ENCODE data around the gene TOLLIP. TPM values are rescaled to one million over a fixed set of nuclear protein-coding genes. Genes with fewer than 3 reads are reported as not detected.
"Not testable (repeated sequence)": the region's sequence is repeated elsewhere in the genome, so short reads cannot be mapped to it uniquely, and the experiment has no call there.

TOLLIP gene
- total RNA-seq, 2 donors from 2014 or later = 44.1 to 46.4 TPM

- intact Hi-C loops (cut with DNase I) = no loop called here
- peak; percentile 67 for DNase-seq (ENCODE audit: low spot score)
Measured at GRCh38 chr11:1345737-1346513, 36.5 kb upstream of the TOLLIP start.

GRCh38 chr11:1344056-1344635 lies 34.7 kb upstream of the TOLLIP start:
- DNase-seq (ENCODE audit: low spot score) = no peak
- intact Hi-C loops (cut with DNase I) = no loop called here

DNA sequence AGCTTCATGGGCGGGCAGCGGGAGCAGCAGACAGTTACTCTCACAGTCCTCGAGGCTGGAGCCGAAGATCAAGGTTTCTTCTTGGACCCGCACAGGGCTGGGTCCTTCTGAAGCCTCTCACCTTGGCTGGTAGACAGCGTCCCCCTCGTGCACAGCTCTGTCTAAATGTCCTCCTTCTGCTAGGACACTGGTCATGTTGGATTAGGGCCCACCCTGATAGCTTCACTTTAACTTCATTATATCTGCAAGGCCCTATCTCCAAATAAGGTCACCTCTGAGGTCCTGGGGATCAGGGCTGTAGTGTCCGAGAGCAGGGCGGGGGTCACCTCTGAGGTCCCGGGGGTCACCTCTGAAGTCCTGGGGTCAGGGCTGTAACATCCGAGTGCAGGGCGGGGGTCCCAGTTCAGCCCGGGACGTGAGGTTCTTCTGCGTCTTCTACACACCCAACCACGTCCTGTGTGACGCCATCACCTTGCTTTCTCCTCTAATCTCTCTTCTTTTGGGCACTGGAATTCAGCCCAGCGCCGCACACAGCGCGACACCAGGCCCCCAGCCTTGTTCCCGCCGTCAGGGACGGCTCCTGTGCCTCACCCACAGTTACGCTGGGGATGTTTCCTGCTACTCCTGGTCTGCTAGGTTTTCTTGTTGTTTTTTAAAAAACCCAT lies 34.1 kb upstream of the TOLLIP start:
- intact Hi-C loops (cut with DNase I) = no loop called here
- DNase-seq (ENCODE audit: low spot score) = no peak

GRCh38 chr11:1342946-1343345 lies 33.5 kb upstream of the TOLLIP start:
- intact Hi-C loops (cut with DNase I) = no loop called here
- DNase-seq (ENCODE audit: low spot score) = no peak

- intact Hi-C loops (cut with DNase I) = no loop called here
- no peak for DNase-seq (ENCODE audit: low spot score)
Measured at GRCh38 chr11:1341928-1342524, 32.6 kb upstream of the TOLLIP start.

DNA sequence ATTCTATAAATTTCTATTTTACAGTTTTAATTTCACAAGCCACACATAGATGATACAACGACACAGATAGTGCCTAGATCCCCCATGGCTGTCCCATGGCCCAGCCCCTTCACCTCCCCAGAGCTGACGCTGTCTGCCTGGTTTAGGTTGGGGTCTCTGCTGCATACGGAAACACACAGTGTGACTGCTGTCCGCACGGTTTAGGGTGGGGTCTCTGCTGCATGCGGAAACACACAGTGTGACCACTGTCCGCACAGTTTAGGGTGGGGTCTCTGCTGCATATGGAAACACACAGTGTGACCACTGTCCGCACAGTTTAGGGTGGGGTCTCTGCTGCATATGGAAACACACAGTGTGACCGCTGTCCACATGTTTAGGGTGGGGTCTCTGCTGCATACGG lies 31.8 kb upstream of the TOLLIP start:
- intact Hi-C loops (cut with DNase I); DNase-seq (ENCODE audit: low spot score): not testable (repeated sequence)

DNA sequence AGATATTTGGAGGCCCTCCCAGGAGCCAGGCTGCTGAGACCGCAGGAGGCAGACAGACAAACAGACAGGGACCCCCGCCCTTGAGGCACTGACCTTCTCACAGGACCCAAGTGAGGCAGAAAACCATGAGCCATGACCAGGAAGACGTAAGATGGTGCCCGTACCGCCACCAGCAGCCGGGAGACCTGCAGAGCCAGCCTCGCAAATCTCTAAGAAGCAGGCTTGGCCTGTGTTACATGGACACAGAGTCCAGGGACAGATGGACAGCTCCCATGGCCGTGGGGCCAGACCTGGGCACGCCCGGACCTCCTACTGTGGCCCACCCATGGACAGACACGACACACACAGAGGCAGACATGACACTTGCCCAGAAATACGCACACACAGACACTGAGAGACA lies 30.7 kb upstream of the TOLLIP start:
- intact Hi-C loops (cut with DNase I) = no loop called here
- DNase-seq (ENCODE audit: low spot score) = no peak

GRCh38 chr11:1339066-1339675 lies 29.7 kb upstream of the TOLLIP start:
- DNase-seq (ENCODE audit: low spot score) = no peak
- intact Hi-C loops (cut with DNase I) = loop anchor here in 1 of 2 donors (10.0 kb wide), 1 partner anchor 916 kb away; no protein-coding TSS in a partner anchor

DNA sequence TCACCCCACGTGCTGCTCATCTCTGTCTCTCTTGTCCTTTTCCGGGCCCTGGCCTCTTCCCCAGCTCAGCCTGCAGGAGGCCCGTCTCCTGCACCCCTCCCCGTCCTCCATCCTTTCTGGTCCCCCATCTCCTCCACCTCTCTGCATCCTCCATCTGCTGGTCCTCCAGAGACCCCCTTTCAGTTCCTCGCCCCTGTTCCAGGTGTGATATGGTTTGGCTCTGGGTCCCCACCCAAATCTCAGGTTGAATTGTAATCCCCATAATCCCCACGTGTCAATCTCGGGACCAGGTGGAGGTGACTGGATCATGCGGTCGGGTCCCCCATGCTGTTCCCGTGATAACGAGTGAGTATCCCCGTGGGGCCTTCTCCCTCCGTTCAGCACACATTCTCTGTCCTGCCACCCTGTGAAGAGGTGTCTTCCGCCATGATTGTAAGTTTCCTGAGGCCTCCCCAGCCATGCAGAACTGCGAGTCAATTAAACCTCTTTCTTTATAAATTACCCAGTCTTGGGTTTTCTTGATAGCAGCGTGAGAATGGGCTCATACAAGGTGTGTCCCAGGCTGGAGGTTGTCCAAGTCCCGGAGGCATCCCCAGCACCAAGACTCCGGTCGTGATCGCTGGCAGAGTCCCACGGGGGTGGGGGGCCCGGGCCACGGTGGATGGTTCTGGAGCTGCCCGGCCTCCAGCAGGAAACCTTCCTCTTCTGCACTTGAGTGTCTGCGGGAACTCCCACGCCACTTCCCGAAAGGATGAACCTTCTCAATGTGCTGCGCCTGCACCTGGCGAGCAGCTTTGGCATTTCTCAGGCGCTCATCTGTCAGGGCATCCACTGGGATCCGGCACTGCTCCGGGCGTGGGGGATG lies 29.0 kb upstream of the TOLLIP start:
- DNase-seq (ENCODE audit: low spot score) = no peak
- intact Hi-C loops (cut with DNase I) = loop anchor here in 1 of 2 donors (10.0 kb wide), 1 partner anchor 916 kb away; no protein-coding TSS in a partner anchor

DNA sequence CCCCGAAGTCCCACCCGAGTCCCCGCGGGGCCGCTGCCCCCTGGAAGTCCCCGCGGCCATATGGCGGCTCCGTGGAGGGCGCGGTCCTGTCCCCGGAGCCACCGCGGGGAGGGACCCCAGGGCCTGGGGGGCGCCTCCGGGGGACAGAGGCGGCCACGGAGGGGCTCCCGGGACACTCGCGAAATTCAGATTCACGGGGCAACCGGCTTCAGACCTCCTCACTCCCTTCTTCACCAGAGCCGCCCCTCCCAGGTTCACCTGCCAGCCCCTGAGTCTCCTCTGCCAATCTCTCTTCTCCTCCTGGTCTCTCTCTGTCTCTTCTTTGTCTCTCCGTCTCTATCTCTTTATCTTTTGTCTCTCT lies 28.2 kb upstream of the TOLLIP start:
- no peak for DNase-seq (ENCODE audit: low spot score)
- intact Hi-C loops (cut with DNase I) = loop anchor here in 1 of 2 donors (10.0 kb wide), 1 partner anchor 917 kb away; no protein-coding TSS in a partner anchor

GRCh38 chr11:1336836-1337646 lies 27.6 kb upstream of the TOLLIP start:
- intact Hi-C loops (cut with DNase I) = loop anchor here in 1 of 2 donors (10.0 kb wide), 1 partner anchor 918 kb away; no protein-coding TSS in a partner anchor
- DNase-seq (ENCODE audit: low spot score) = peak; percentile 89

- peak; percentile 91 for DNase-seq (ENCODE audit: low spot score)
- intact Hi-C loops (cut with DNase I) = loop anchor here in 1 of 2 donors (10.0 kb wide), 1 partner anchor 919 kb away; no protein-coding TSS in a partner anchor
Measured at GRCh38 chr11:1335811-1336761, 26.7 kb upstream of the TOLLIP start.

GRCh38 chr11:1335264-1335810 lies 25.9 kb upstream of the TOLLIP start:
- intact Hi-C loops (cut with DNase I) = loop anchor here in 1 of 2 donors (10.0 kb wide), 1 partner anchor 919 kb away; no protein-coding TSS in a partner anchor
- DNase-seq (ENCODE audit: low spot score) = no peak

GRCh38 chr11:1333860-1334259 lies 24.4 kb upstream of the TOLLIP start:
- intact Hi-C loops (cut with DNase I) = loop anchor here in 1 of 2 donors (10.0 kb wide), 1 partner anchor 921 kb away; no protein-coding TSS in a partner anchor
- DNase-seq (ENCODE audit: low spot score) = no peak

- DNase-seq (ENCODE audit: low spot score) = no peak
- intact Hi-C loops (cut with DNase I) = loop anchor here in 1 of 2 donors (10.0 kb wide), 1 partner anchor 922 kb away; no protein-coding TSS in a partner anchor
Measured at GRCh38 chr11:1333091-1333772, 23.8 kb upstream of the TOLLIP start.

Measured in posterior vena cava (tissue), 2 donors.